Measurements from ENCODE around the gene CES4A. TPM values are rescaled to one million over a fixed set of nuclear protein-coding genes. Genes with fewer than 3 reads are reported as not detected.

Gene CES4A
- total RNA-seq (ENCODE audit: low replicate concordance), result 0.22 and 1.8 TPM in 2 replicates

GRCh38 chr16:66988197-66988788, at the start of gene CES4A:
CES4A (plus strand) TSS chr16:66988589; CDS start chr16:66988773, 184 bp downstream.
- no peaks in the 10 kb centered on the region for H3K27me3 ChIP-seq
- no peaks in the 10 kb centered on the region for H3K4me1 ChIP-seq
- H3K9ac ChIP-seq, result no peak within 1 kb of the TSS
- no peak within 1 kb of the TSS for H2AFZ ChIP-seq (replicated peaks)
- H3K27ac ChIP-seq, result no peak within 1 kb of the TSS
- no peaks in the 10 kb centered on the region for H3K9me3 Mint-ChIP-seq
- H3F3A ChIP-seq (ENCODE audit: low read depth), result no peaks in the 10 kb centered on the region
- H3K9me3 ChIP-seq (ENCODE audit: low read depth), result no peaks in the 10 kb centered on the region
- DNase-seq (ENCODE audit: low spot score), result no peak
- no peaks in the 10 kb centered on the region for H4K20me1 ChIP-seq (ENCODE audit: low read depth)
- no peak within 1 kb of the TSS for H3K27ac Mint-ChIP-seq
- no peaks in the 10 kb centered on the region for H3K36me3 Mint-ChIP-seq
- H3K4me3 ChIP-seq, result no peak within 1 kb of the TSS
- no peak within 1 kb of the TSS for H3K4me2 ChIP-seq
- no peak for TF ChIP-seq CTCF (IDR thresholded peaks at IDR 0.05)
- TF ChIP-seq EZH2phosphoT487 (IDR thresholded peaks at IDR 0.05), result no peak
- TF ChIP-seq EZH2 (IDR thresholded peaks at IDR 0.05), result no peak
- H3K27me3 Mint-ChIP-seq (ENCODE audit: insufficient read depth, low read depth), result peaks cover 8% of the 10 kb centered on the region
- no peaks in the 10 kb centered on the region for H3K36me3 ChIP-seq
- H3K79me2 ChIP-seq (ENCODE audit: low read depth), result no peaks in the 10 kb centered on the region
- no peak within 1 kb of the TSS for H3K4me3 Mint-ChIP-seq
- H3K4me1 Mint-ChIP-seq, result no peaks in the 10 kb centered on the region

GRCh38 chr16:66939366-66939765, 49.0 kb upstream of the CES4A start:
- DNase-seq (ENCODE audit: low spot score), result no peak
- no peak overlapping the region for H2AFZ ChIP-seq (replicated peaks)
- H3K36me3 ChIP-seq, result no peaks in the 10 kb centered on the region
- no peaks in the 10 kb centered on the region for H3K9me3 ChIP-seq (ENCODE audit: low read depth)
- peaks cover 6% of the 10 kb centered on the region for H3K4me1 ChIP-seq
- Mint-ChIP-seq H3K27ac (no peak overlapping the region), H3K4me3 (no peak overlapping the region), H3K36me3 (peaks cover 21% of the 10 kb centered on the region), H3K4me1 (peaks cover 16% of the 10 kb centered on the region), H3K9me3 (no peaks in the 10 kb centered on the region), H3K27me3 (ENCODE audit: insufficient read depth, low read depth) (peaks cover 3% of the 10 kb centered on the region)
- no peaks in the 10 kb centered on the region for H3K79me2 ChIP-seq (ENCODE audit: low read depth)
- no peaks in the 10 kb centered on the region for H3F3A ChIP-seq (ENCODE audit: low read depth)
- no peak for TF ChIP-seq EZH2phosphoT487 (IDR thresholded peaks at IDR 0.05)
- no peak for TF ChIP-seq CTCF (IDR thresholded peaks at IDR 0.05)
- no peak for TF ChIP-seq EZH2 (IDR thresholded peaks at IDR 0.05)
- H3K4me3 ChIP-seq, result no peak overlapping the region
- H3K27ac ChIP-seq, result no peak overlapping the region
- H3K9ac ChIP-seq, result no peak overlapping the region
- H3K27me3 ChIP-seq, result peaks cover 9% of the 10 kb centered on the region
- H3K4me2 ChIP-seq, result no peak overlapping the region
- peaks cover 14% of the 10 kb centered on the region for H4K20me1 ChIP-seq (ENCODE audit: low read depth)

GRCh38 chr16:66940236-66940635, 48.2 kb upstream of the CES4A start:
- Histone ChIP-seq H3K4me1 (peaks cover 3% of the 10 kb centered on the region), H3K9me3 (ENCODE audit: low read depth) (no peaks in the 10 kb centered on the region), H3K27ac (no peak overlapping the region), H3K36me3 (no peaks in the 10 kb centered on the region), H3K27me3 (peaks cover 6% of the 10 kb centered on the region), H3K9ac (no peak overlapping the region), H2AFZ (replicated peaks) (no peak overlapping the region), H3K79me2 (ENCODE audit: low read depth) (no peaks in the 10 kb centered on the region), H3K4me3 (no peak overlapping the region), H3K4me2 (no peak overlapping the region), H3F3A (ENCODE audit: low read depth) (no peaks in the 10 kb centered on the region), H4K20me1 (ENCODE audit: low read depth) (peaks cover 14% of the 10 kb centered on the region)
- Mint-ChIP-seq H3K36me3 (peaks cover 21% of the 10 kb centered on the region), H3K4me1 (peaks cover 10% of the 10 kb centered on the region), H3K27ac (no peak overlapping the region), H3K4me3 (no peak overlapping the region), H3K9me3 (no peaks in the 10 kb centered on the region), H3K27me3 (ENCODE audit: insufficient read depth, low read depth) (peaks cover 6% of the 10 kb centered on the region)
- TF ChIP-seq EZH2phosphoT487 (IDR thresholded peaks at IDR 0.05) (no peak), EZH2 (IDR thresholded peaks at IDR 0.05) (no peak), CTCF (IDR thresholded peaks at IDR 0.05) (no peak)
- no peak for DNase-seq (ENCODE audit: low spot score)
